ENCODE results near the gene SLC6A15.
A peak's percentile ranks its signal among the peaks of the same experiment; 100 is the strongest.

SLC6A15 gene

DNA sequence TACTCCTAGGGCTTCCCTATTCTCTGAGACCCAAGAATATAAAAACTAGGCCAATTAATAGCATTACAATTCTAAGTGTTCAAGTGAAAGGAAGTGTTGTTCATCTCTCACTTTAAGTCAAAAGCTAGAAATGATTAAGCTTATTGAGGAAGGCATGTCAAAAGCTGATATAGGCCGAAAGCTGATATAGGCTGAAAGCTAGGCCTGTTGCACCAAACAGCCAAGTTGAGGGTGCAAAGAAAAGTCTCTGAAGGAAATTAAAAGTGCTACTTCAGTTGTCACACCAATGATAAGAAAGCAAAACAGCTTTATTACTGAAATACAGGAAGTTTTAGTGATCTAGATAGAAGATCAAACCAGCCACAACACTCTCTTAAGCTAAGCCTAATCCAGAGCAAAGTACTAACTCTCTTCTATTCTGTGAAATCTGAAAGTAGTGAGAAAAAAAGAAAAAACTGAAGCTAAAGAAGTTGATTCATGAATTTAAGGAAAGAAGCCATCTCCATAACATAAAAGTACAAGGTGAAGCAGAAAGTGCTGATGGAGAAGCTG lies 68.9 kb downstream of the SLC6A15 start:
- H3K79me2 ChIP-seq (ENCODE audit: control insufficient read depth, low read length) = no peaks in the 10 kb centered on the region
- H3K4me3 ChIP-seq (ENCODE audit: low read length) = no peak overlapping the region
- no peaks in the 10 kb centered on the region for H3F3A ChIP-seq (ENCODE audit: control insufficient read depth, insufficient read depth)
- H3K27ac ChIP-seq (ENCODE audit: low read depth, low read length) = no peak overlapping the region
- no peaks in the 10 kb centered on the region for H3K27me3 ChIP-seq (ENCODE audit: control insufficient read depth, low read length)
- no peaks in the 10 kb centered on the region for H4K20me1 ChIP-seq (ENCODE audit: control insufficient read depth, insufficient read depth, low read depth, low read length)
- H3K9me3 ChIP-seq (ENCODE audit: control insufficient read depth, insufficient read depth, low read length) = no peaks in the 10 kb centered on the region
- H3K4me1 ChIP-seq (ENCODE audit: control insufficient read depth, low read length) = no peaks in the 10 kb centered on the region
- no peaks in the 10 kb centered on the region for H3K9me2 ChIP-seq (replicated peaks; ENCODE audit: control insufficient read depth, low read length)
- H3K36me3 ChIP-seq (ENCODE audit: control insufficient read depth, low read length) = no peaks in the 10 kb centered on the region
- TF ChIP-seq EZH2phosphoT487 (IDR thresholded peaks at IDR 0.05; ENCODE audit: borderline replicate concordance, low read length) = no peak
- TF ChIP-seq, protein P1, sequence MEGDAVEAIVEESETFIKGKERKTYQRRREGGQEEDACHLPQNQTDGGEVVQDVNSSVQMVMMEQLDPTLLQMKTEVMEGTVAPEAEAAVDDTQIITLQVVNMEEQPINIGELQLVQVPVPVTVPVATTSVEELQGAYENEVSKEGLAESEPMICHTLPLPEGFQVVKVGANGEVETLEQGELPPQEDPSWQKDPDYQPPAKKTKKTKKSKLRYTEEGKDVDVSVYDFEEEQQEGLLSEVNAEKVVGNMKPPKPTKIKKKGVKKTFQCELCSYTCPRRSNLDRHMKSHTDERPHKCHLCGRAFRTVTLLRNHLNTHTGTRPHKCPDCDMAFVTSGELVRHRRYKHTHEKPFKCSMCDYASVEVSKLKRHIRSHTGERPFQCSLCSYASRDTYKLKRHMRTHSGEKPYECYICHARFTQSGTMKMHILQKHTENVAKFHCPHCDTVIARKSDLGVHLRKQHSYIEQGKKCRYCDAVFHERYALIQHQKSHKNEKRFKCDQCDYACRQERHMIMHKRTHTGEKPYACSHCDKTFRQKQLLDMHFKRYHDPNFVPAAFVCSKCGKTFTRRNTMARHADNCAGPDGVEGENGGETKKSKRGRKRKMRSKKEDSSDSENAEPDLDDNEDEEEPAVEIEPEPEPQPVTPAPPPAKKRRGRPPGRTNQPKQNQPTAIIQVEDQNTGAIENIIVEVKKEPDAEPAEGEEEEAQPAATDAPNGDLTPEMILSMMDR (IDR thresholded peaks at IDR 0.05; ENCODE audit: low read depth, low read length, poor library complexity, severe bottlenecking) = no peak
- no peak overlapping the region for H3K4me2 ChIP-seq (ENCODE audit: low read length)

DNA sequence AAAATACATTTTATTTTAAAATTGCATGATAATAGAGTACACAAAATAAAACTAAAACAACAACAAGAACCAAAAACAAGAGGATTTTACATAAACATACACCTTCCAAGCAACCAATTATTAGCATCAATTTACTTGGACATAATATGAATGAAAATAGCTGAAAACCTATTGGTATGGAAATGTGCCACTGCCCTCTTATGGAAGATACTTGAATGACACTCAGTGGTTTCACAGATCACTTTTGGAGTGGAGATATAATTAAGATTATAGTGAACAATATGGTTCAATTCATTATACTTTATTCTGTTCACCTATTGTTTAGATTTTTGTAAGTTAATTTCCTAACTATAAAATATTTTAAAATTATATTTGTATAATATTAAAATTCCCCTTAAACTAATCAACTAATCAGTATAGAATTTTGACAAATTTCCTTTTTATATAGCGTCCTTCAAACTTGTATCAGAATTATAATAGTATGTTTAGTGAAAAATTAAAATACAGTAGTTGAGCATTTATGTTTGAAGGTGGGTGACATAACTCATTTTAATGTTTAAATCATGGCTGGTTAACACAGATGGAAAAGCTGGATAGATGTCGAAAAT lies 70.1 kb downstream of the SLC6A15 start:
- H3K79me2 ChIP-seq (ENCODE audit: control insufficient read depth, low read length) = no peaks in the 10 kb centered on the region
- no peaks in the 10 kb centered on the region for H3K27me3 ChIP-seq (ENCODE audit: control insufficient read depth, low read length)
- H3K27ac ChIP-seq (ENCODE audit: low read depth, low read length) = no peak overlapping the region
- no peaks in the 10 kb centered on the region for H3K9me2 ChIP-seq (replicated peaks; ENCODE audit: control insufficient read depth, low read length)
- H4K20me1 ChIP-seq (ENCODE audit: control insufficient read depth, insufficient read depth, low read depth, low read length) = no peaks in the 10 kb centered on the region
- H3K36me3 ChIP-seq (ENCODE audit: control insufficient read depth, low read length) = no peaks in the 10 kb centered on the region
- no peaks in the 10 kb centered on the region for H3K4me1 ChIP-seq (ENCODE audit: control insufficient read depth, low read length)
- no peaks in the 10 kb centered on the region for H3K9me3 ChIP-seq (ENCODE audit: control insufficient read depth, insufficient read depth, low read length)
- H3K4me3 ChIP-seq (ENCODE audit: low read length) = no peak overlapping the region
- H3F3A ChIP-seq (ENCODE audit: control insufficient read depth, insufficient read depth) = no peaks in the 10 kb centered on the region
- no peak for TF ChIP-seq EZH2phosphoT487 (IDR thresholded peaks at IDR 0.05; ENCODE audit: borderline replicate concordance, low read length)
- TF ChIP-seq, protein P1 (IDR thresholded peaks at IDR 0.05; ENCODE audit: low read depth, low read length, poor library complexity, severe bottlenecking) = peak; percentile 65
- H3K4me2 ChIP-seq (ENCODE audit: low read length) = no peak overlapping the region

DNA sequence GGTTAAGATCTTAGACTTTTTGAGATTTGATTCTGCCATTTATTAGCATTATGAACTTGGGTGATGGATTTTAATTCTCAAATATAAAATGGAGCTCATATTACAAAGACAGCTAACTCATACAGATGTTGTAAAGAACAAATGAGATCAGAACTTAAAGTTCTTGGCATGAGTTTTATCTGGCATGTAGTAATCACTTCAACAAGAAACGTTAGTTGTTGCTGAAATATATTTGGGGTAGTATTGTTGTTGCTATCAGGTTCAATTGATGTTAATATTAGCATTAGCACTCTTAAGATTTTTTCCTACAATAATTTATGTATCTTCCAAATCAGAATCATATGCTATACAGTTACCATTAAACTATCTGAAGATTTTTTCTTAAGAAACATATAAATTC lies 71.0 kb downstream of the SLC6A15 start:
- Histone ChIP-seq H3K4me1 (ENCODE audit: control insufficient read depth, low read length) (no peaks in the 10 kb centered on the region), H3K27ac (ENCODE audit: low read depth, low read length) (no peak overlapping the region), H3K79me2 (ENCODE audit: control insufficient read depth, low read length) (no peaks in the 10 kb centered on the region), H3K9me2 (replicated peaks; ENCODE audit: control insufficient read depth, low read length) (no peaks in the 10 kb centered on the region), H4K20me1 (ENCODE audit: control insufficient read depth, insufficient read depth, low read depth, low read length) (no peaks in the 10 kb centered on the region), H3K4me3 (ENCODE audit: low read length) (no peak overlapping the region), H3K27me3 (ENCODE audit: control insufficient read depth, low read length) (no peaks in the 10 kb centered on the region), H3F3A (ENCODE audit: control insufficient read depth, insufficient read depth) (no peaks in the 10 kb centered on the region), H3K36me3 (ENCODE audit: control insufficient read depth, low read length) (no peaks in the 10 kb centered on the region), H3K4me2 (ENCODE audit: low read length) (no peak overlapping the region), H3K9me3 (ENCODE audit: control insufficient read depth, insufficient read depth, low read length) (no peaks in the 10 kb centered on the region)
- TF ChIP-seq, protein P1 (IDR thresholded peaks at IDR 0.05; ENCODE audit: low read depth, low read length, poor library complexity, severe bottlenecking) = no peak
- TF ChIP-seq EZH2phosphoT487 (IDR thresholded peaks at IDR 0.05; ENCODE audit: borderline replicate concordance, low read length) = no peak

Measured in DOHH2 (cell line).